ENCODE results near the gene WDPCP.

DNA sequence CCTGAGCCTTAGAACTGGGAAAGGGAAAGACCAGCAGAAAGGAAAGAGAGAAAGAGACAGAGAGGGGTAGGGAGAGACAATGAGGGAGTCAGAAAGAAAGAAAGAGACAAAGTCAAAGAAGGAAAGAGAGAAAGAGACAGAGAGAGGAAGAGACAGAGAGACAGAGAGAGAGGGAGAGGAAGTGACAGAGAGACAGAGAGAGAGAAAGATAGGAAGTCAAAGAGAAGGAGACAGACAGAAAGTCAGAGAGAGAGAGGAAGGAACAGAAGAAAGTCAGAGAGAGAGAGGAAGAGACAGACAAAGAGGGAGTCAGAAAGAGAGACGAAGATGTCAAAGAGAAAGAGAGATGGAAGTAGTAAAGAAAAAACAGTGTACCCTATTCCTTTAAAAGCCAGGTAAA, 261.8 kb downstream of the WDPCP start:
- TF ChIP-seq RAD21 (conservative IDR thresholded peaks at IDR 0.05 in 1 of 2, IDR thresholded peaks at IDR 0.05 in 1 of 2) (no peak), CEBPB (IDR thresholded peaks at IDR 0.05) (no peak), FOSB (CRISPR knock-in tag; IDR thresholded peaks at IDR 0.05) (no peak), POLR2A (IDR thresholded peaks at IDR 0.05; ENCODE audit: low read length) (no peak)
- TF ChIP-seq, protein P1, sequence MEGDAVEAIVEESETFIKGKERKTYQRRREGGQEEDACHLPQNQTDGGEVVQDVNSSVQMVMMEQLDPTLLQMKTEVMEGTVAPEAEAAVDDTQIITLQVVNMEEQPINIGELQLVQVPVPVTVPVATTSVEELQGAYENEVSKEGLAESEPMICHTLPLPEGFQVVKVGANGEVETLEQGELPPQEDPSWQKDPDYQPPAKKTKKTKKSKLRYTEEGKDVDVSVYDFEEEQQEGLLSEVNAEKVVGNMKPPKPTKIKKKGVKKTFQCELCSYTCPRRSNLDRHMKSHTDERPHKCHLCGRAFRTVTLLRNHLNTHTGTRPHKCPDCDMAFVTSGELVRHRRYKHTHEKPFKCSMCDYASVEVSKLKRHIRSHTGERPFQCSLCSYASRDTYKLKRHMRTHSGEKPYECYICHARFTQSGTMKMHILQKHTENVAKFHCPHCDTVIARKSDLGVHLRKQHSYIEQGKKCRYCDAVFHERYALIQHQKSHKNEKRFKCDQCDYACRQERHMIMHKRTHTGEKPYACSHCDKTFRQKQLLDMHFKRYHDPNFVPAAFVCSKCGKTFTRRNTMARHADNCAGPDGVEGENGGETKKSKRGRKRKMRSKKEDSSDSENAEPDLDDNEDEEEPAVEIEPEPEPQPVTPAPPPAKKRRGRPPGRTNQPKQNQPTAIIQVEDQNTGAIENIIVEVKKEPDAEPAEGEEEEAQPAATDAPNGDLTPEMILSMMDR (IDR thresholded peaks at IDR 0.05), result no peak

Measured in A549 (cell line).